ENCODE measurements around the gene CTDSPL.

The CTDSPL gene

DNA sequence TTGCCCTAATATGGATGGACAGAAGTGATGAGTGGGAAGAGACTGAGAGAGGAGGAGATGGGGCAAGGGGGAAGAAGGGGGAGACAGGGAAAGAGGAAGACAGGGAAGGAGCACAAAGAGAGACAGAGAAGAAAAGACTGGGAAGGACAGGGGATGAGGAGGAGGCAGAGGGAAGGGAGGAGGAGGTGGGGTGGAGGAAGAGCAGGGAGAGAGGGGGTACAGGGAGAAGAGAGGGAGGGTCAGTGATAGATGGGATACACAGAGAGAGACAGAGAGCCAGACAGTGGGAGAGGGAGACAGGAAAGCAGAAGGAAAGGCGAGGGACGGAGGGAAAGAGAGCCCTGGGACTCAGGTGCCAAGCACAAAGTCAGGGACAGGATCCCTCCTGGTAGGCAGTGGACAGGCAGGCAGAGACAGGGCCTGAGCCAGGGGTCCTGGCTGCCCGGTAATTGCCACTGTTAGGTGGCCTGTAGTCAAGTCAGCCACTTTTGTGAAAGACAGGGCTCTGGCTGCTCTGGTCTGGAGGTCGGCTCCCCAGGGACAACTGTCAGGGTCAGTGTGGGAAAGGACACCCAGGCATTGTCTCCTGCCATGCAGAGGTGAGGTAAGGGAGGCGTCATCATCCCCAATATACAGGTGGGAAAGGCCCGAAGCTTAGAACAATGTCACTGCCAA, 138.7 kb downstream of the CTDSPL start:
- Histone ChIP-seq H3K4me3 (no peak overlapping the region), H3K36me3 (peaks cover 0 to 13% (median 10%) of the 10 kb centered on the region in 3 donors), H3K4me1 (peaks cover 0 to 41% (median 10%) of the 10 kb centered on the region in 4 donors), H3K9me3 (no peaks in the 10 kb centered on the region), H3K27me3 (no peaks in the 10 kb centered on the region), H3K27ac (no peak overlapping the region)
- TF ChIP-seq, protein P1, sequence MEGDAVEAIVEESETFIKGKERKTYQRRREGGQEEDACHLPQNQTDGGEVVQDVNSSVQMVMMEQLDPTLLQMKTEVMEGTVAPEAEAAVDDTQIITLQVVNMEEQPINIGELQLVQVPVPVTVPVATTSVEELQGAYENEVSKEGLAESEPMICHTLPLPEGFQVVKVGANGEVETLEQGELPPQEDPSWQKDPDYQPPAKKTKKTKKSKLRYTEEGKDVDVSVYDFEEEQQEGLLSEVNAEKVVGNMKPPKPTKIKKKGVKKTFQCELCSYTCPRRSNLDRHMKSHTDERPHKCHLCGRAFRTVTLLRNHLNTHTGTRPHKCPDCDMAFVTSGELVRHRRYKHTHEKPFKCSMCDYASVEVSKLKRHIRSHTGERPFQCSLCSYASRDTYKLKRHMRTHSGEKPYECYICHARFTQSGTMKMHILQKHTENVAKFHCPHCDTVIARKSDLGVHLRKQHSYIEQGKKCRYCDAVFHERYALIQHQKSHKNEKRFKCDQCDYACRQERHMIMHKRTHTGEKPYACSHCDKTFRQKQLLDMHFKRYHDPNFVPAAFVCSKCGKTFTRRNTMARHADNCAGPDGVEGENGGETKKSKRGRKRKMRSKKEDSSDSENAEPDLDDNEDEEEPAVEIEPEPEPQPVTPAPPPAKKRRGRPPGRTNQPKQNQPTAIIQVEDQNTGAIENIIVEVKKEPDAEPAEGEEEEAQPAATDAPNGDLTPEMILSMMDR (IDR thresholded peaks at IDR 0.05): no peak
- peak; percentile 15 to 64 for DNase-seq
- intact Hi-C loops (cut with DNase I; ENCODE audit: low total_unique reads): loop anchor here (5.0 to 10.0 kb wide), 3 partner anchors 37 to 164 kb away; partner anchors contain the start of genes DLEC1 and OXSR1

DNA sequence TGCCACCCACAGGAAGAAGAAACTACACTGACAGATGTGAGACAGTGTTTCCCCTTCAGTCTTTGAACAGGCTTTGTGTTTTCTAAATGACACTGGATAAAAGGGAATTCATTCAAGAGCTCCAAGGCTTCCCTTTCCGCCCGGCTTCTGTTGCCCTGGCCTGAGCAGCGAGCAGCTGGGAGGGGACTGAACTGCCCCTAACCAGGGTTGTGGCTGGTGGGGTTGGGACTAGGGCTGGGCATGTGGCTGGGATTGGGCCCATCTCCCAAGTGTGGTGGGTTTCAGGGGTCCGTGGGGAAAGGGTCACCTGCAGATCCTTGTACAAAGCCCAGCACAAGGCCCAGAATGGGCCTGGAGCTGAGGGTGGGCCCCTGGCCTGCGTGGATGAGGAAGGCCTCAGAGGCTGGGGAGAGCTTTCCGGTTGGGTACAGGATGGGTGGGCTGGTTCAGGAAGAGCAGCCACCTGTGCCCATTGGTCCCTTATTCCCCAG, 139.3 kb downstream of the CTDSPL start:
- intact Hi-C loops (cut with DNase I; ENCODE audit: low total_unique reads): loop anchor here (5.0 to 10.0 kb wide), 3 partner anchors 36 to 164 kb away; partner anchors contain the start of genes DLEC1 and OXSR1
- H3K4me3 ChIP-seq: no peak overlapping the region
- no peaks in the 10 kb centered on the region for H3K27me3 ChIP-seq
- DNase-seq: peak in 1 of 2 donors; percentile 55
- H3K4me1 ChIP-seq: peaks cover 0 to 44% (median 10%) of the 10 kb centered on the region in 4 donors
- H3K9me3 ChIP-seq: no peaks in the 10 kb centered on the region
- H3K36me3 ChIP-seq: peaks cover 0 to 19% (median 10%) of the 10 kb centered on the region in 3 donors
- TF ChIP-seq, protein P1 (IDR thresholded peaks at IDR 0.05): no peak
- no peak overlapping the region for H3K27ac ChIP-seq

DNA sequence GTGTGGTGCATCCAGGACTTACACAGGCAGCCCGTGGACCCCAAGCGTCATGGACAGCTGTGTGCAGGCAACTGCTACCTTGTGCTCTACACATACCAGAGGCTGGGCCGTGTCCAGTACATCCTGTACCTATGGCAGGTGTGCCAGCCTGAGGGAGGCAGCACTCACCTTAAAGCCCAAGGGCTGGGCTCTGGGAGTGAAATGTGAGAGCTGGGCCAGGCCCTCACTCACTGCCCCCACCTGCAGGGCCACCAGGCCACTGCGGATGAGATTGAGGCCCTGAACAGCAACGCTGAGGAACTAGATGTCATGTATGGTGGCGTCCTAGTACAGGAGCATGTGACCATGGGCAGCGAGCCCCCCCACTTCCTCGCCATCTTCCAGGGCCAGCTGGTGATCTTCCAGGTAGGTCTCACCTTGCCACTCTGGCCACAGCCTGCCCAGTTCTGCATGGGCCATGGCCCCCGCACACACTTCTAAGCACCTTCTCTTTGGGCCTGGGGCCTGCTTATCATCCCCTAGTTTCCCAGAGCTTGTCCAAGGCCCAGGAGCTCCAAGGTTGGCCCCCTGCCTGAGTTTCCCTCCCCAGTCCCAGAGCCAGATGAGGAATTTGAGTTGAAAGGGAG, 139.9 kb downstream of the CTDSPL start:
- peaks cover 0 to 44% (median 10%) of the 10 kb centered on the region in 4 donors for H3K4me1 ChIP-seq

DNA sequence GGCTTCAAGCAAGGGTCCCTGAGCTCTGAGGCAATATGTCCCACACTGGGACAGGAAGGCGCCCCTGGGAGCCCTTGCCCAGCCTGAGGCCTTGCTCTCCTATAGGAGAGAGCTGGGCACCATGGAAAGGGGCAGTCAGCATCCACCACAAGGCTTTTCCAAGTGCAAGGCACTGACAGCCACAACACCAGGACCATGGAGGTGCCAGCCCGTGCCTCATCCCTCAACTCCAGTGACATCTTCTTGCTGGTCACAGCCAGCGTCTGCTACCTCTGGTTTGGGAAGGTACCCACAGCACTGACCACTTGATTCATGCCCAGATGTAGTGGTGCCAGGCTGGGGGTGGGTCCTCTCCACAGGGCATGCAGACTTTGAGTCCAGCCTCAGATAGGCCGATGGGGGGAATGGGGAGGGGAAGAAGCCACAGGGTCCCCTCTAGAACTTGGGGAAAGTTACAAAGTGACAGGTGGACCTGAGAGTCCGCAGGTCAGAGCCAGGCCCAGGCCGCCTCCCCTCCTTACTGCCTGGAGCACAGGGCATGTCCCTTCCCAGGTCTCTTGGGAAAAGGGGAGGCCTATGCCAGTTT, 140.7 kb downstream of the CTDSPL start:
- no peaks in the 10 kb centered on the region for H3K27me3 ChIP-seq
- no peak overlapping the region for H3K27ac ChIP-seq
- H3K36me3 ChIP-seq: peaks cover 0 to 33% (median 14%) of the 10 kb centered on the region in 3 donors
- no peaks in the 10 kb centered on the region for H3K9me3 ChIP-seq
- DNase-seq: peak in 1 of 2 donors; percentile 13
- TF ChIP-seq, protein P1 (IDR thresholded peaks at IDR 0.05): no peak
- no peak overlapping the region for H3K4me3 ChIP-seq
- peaks cover 0 to 37% (median 10%) of the 10 kb centered on the region in 4 donors for H3K4me1 ChIP-seq
- intact Hi-C loops (cut with DNase I; ENCODE audit: low total_unique reads): loop anchor here (5.0 to 10.0 kb wide), 3 partner anchors 35 to 162 kb away; partner anchors contain the start of genes DLEC1 and OXSR1

More for the DNA sequence above, 139.9 kb downstream of the CTDSPL start:
- TF ChIP-seq, protein P1 (IDR thresholded peaks at IDR 0.05): no peak
- no peaks in the 10 kb centered on the region for H3K9me3 ChIP-seq
- no peak overlapping the region for H3K4me3 ChIP-seq
- peaks cover 0 to 25% (median 12%) of the 10 kb centered on the region in 3 donors for H3K36me3 ChIP-seq
- no peaks in the 10 kb centered on the region for H3K27me3 ChIP-seq
- no peak overlapping the region for H3K27ac ChIP-seq
- intact Hi-C loops (cut with DNase I; ENCODE audit: low total_unique reads): loop anchor here (5.0 to 10.0 kb wide), 3 partner anchors 36 to 163 kb away; partner anchors contain the start of genes DLEC1 and OXSR1
- peak; percentile 21 to 60 for DNase-seq

DNA sequence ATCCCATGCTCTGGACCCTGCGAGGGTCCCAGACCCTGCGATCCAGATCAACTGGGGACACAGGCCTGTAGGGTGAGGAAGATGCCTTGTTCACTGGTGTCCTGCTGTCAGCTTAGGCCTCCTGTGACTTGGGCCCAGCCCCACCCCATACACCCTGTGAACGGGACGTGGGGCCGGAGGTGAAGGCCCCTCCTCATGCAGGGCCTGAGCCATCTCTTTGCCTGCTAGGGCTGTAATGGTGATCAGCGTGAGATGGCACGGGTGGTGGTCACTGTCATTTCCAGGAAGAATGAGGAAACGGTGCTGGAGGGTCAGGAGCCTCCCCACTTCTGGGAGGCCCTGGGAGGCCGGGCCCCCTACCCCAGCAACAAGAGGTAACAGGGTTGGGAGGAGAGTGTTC, 141.3 kb downstream of the CTDSPL start:
- Histone ChIP-seq H3K27me3 (no peaks in the 10 kb centered on the region), H3K4me3 (no peak overlapping the region), H3K9me3 (no peaks in the 10 kb centered on the region), H3K4me1 (peaks cover 0 to 31% (median 7%) of the 10 kb centered on the region in 4 donors), H3K36me3 (peaks cover 4 to 38% (median 20%) of the 10 kb centered on the region in 3 donors), H3K27ac (no peak overlapping the region)
- no peak for DNase-seq
- intact Hi-C loops (cut with DNase I; ENCODE audit: low total_unique reads): loop anchor here (5.0 to 10.0 kb wide), 3 partner anchors 34 to 162 kb away; partner anchors contain the start of genes DLEC1 and OXSR1
- TF ChIP-seq, protein P1 (IDR thresholded peaks at IDR 0.05): no peak

All from tibial artery (tissue), 4 donors.